HG03175 (cell line): ENCODE measurements around the gene GRID2IP.

ENCODE experiments used
- ATAC-seq: cut with Tn5 transposase; IDR thresholded peaks from one replicate; pipeline ENCODE4 v1.9.1; 2021; ENCODE audit warnings: mild to moderate bottlenecking, moderate library complexity; ENCODE audit not compliant: unreplicated experiment

GRID2IP gene

DNA sequence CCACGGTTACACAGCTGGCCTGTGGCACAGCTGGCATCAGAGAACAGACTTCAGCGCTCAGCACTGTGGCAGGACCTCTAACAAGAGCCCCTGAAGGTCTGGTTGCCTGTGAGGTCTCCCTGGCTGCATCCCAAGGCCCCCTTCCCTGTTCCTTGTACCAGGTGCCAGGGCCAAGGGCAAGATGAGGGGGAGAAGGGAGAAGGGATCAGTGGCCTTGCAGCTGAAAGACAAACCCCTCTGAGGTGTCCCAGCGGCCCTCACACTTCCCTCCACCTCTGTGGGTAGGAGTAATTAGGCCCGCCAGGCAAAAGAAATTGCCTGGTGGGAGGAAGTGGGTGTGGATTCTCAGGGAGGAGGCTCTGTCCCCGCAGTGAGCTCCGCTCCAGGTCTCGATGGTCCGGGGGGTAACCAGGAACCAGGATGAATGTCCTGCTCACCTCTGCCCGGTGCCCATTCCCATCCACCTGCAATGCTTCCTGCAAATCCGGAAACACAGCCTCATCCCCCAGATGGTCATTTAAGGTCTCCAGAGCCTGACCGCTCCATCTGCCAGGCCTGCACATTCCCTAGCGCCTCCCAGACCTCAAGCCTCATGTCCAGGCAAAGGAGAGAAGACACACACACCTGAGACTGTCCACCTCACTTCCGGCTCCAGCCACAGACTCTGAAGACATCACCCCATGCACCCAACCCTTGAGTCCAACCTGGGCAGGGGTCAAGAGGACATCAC, 22.7 kb downstream of the GRID2IP start:
- ATAC-seq: no peak

DNA sequence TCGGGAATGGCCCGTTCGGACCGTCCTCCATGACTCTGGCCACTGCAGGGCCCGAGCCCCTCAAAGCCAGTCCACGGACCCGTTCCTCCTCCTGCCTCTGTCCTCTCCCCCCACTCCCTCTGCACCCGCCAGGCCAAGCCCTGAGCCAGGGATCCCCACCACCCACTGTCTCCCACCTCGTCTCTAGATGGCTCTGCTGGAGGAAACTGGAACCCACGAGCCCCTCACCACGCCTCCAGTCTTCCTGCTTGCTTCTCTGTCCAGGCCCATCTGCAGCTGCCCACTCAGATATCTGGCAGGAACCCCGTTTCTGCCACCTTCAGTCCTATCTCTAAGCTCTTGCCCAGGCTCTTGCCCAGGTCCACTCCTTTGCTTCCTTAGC, 24.3 kb downstream of the GRID2IP start:
- no peak for ATAC-seq

DNA sequence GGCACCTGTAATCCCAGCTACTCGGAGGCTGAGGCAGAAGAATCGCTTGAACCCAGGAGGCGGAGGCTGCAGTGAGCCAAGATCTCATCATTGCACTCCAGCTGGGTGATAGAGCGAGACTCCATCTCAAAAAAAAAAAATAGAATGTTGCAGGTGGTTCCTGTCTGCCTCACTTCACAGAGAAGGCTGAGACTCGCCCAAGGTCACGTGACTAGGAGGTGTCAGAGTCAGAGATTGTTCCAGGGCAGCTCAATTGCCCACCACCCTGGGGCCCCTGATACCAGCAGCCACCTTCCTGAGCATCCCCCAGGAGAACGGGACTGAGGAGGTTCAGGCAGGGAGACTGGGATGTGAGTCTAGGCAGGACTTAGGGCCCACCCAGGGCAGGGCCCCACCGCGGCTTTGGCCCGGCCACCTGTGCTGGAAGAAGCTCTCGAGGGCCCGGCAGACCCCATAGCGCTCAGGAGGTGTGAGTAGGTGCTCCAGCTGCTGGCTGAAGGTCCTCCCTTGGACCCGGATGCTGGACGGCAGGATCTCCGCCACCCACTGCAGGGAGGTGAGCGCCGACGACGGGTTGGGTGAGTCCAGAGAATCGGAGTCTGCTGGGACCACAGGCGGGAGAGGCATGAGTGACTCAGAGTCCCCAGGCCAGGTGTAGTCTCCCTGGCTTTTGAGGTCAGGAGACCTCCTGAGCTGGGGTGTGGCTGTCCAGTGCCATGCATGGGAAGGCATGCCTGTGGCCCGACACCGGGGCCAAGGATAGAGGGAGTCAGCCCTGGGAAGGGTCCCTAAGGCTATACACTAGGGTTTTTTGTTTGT, 30.9 kb downstream of the GRID2IP start:
- ATAC-seq: no peak

DNA sequence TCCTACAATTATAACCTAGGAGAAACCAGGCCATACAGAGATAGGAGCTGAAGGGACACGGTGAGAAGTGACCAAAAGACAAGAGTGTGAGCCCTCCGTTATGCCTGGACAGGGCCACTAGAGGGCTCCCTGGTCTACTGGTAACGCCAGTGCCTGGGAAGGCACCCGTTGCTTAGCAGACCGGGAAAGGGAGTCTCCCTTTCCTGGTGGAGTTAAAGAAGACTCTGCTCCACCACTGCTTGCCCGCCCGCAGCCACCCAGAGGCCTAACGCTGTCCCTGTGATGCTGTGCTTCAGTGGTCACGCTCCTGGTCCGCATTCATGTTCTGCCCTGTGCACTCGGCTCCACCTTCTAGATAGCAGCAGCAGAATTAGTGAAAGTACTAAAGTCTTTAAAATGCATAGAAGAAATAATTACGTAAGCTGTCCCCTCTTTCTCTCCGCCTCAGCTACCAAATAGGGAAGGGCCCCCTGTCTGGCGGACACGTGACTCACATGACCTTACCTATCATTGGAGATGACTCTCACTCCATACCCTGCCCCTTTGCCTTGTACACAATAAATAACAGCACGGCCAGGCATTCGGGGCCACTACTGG, 34.8 kb downstream of the GRID2IP start:
- ATAC-seq: no peak

DNA sequence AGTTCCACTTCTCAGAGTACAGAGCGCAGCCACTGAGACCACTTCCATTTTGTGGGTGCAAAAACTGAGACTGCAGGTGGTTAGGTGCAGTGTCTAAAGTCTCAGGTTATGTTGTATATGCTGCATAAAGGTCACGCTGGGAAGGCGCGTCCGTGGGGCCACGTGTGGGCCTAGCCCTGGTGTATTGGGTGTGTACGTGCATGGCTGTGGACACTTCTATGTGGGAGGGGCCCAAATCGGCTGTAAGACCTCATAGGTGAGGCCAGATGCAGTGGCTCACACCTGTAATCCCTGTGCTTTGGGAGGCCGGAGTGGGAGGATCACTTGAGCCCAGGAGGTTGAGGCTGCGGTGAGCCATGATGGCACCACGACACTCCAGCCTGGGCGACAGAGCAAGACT, 37.7 kb downstream of the GRID2IP start:
- ATAC-seq: no peak

DNA sequence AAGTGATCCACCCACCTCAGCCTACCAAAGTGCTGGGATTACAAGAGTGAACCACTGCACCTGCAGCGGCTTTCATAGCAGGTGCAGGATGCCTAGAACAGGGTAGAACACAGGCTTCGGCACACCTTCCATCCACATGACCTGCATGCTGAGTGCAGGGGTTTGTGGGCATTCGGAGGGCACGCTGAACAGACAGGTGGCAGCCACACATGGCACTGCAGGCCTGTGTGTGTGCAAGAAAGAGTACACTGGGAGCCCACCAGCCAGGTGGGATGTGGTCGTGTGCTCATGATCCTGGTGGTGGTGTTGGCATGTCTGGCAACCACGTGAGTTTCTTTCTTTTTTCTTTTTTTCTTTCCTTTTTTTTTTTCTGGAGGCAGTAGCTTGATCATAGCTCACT, 38.4 kb downstream of the GRID2IP start:
- no peak for ATAC-seq

DNA sequence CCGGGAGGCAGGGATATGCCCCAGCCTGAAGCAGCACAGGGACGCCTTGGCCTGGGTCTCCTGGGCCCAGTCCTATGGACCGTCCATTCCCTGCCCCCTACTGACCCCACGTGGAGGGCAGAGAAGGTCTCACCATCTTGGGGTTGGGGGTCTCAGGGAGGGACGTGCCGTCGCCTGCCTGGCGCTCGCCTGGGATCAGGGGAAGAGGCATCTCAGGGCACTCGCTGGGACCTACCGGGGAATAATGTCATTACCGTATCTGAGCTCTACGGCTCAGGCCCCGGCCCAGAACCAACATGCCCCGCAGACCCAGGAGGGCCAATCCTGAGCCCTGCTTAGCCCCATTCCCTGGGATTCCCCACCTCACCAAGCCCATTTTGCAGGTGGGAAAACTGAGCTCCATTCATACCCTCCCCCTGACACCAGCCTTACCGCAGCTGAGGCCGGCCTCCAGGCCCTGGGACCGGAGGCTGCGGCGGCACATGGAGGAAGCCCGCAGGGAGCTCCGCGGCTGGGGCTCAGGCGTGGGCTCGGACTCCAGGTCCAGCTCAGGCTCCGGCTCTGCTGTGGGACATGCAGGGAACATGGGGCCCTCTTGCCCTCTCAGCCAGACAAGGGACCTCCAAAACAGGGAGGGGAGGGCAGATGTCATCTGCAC, 40.7 kb downstream of the GRID2IP start:
- ATAC-seq: no peak

DNA sequence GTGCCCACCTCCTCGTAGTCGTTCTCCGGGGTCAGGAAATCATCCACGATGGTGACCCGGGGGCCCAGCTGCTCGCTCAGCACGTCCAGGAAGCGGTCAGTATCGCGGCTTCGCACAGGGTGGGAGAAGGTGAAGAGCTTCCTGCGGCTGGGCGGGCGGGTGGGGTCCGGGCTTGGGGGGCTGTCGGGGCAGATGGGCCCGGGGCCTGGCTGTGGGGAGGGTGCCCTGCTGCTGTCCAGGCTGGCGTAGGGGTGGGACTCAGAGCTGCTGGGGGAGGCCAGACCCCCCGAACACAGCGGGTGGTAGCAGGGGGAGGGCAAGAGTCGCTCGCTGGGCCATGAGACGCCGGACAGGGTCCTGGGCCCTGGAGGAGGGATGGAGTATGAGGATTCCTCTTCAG, 42.3 kb downstream of the GRID2IP start:
- ATAC-seq: no peak

DNA sequence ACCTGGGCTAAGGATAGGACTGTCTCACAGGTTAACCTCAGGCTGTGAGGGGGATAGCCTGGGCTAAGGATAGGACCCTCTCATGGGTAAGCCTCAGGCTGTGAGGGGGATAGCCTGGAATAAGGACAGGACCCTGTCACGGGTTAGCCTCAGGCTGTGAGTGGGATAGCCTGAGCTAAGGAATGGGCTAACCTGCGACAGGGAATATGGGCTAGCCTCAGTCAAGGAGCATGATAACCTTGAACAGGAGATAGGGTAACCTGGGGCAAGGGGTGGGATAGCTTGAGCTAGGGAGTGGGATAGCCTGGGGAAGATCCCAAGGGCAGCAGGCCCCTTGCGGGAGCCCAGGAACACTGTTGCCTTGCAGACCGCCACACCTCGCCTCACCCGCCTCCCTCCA, 42.7 kb downstream of the GRID2IP start:
- ATAC-seq: no peak

DNA sequence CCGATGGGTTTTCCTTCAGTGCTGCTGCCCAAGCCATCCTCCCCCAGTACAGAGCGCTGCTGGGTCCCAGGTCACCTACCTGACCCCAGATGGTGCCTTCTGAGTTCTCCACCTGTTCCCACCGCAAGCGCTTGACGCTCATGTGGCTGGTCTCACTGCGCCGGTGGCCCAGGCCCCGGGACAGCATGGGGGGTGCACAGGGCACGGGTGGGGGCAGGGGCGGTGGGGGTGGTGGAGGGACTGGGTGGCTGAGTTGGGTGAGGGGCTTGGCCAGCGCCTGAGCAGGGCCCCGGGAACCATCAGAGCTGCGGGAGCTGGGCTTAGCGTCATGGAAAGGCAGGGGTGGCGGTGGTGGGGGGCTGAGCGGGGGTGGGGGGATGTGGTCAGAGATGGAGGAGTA, 43.4 kb downstream of the GRID2IP start:
- no peak for ATAC-seq

DNA sequence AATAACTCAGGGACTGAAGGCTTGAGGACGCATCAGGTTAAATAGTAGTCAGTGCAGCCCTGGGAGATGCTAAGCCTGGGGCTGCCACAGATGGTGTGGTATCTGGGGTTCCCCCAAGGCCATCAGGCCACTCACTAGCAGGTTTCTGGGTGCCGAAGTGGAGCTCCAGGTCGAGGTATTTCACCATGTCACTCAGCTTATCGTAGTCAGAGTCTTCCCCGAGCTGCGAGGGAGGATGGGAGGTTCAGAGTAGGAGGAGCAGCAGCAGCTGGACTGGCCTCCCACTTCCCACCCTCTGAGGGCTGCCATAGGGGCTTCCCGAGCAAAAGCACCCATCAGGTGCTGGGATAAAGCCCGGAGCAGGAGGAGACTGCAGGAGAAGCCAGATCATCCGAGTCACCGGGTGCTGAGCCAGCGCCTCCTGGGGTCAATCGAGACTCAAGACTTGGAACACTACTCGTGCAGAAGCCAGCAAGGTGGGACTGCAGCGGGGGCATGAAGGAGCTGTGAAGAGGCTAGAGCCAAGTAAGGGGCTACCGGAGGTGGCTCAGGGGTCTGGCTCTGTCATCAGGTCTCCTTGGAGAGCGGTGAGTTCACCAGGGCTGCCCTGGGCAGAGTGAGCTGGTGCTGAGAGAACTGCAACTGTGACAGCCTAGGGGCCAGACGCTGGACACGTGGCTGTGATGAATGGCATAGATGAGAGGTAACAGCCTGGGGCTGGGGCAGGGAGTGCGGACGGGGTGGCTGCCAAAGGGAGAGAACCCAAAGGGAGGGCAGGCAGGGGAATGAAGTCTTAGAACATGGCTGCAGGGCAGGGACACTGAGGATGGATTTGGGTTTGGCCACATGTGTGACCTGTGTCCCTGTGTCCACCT, 45.3 kb downstream of the GRID2IP start:
- ATAC-seq: no peak

DNA sequence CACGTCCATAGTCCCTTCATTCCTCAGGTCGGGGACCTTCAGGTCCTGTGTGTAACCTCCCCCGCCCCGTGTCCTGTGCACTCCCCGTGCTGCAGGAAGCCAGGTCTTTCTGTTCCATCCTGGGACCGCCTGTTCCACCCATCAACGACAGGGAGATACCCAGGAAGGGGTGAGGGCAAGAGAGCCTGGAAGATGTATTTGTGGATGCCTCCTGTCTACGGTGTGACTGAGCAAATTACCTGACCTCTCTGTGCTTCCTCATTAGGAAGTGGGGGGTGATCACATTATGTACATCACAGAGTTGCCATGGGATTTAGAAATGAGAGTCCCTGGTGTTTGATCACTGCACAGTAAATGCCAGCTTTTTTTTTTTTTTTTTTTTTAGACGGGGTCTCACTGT, 46.3 kb downstream of the GRID2IP start:
- no peak for ATAC-seq

DNA sequence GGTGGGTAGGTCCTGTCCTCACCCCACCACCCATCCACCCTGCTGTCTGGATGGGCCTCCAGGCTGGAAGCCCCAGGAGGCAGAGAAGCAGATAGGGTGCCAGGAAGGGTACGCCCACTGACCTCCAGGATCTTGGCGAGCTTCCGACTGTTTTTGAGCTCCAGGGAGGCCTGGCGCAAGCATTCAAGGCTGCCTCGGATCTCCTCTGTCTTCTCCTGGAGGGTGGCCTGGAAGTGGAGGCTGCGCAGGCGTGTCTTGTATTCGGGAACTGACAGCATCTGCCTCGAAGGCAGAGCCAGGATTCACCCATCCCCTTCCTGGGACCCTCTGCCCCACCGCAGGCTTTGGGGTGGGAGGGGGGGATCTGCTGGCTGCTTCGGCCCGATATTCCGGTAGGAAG, 48.4 kb downstream of the GRID2IP start:
- no peak for ATAC-seq

DNA sequence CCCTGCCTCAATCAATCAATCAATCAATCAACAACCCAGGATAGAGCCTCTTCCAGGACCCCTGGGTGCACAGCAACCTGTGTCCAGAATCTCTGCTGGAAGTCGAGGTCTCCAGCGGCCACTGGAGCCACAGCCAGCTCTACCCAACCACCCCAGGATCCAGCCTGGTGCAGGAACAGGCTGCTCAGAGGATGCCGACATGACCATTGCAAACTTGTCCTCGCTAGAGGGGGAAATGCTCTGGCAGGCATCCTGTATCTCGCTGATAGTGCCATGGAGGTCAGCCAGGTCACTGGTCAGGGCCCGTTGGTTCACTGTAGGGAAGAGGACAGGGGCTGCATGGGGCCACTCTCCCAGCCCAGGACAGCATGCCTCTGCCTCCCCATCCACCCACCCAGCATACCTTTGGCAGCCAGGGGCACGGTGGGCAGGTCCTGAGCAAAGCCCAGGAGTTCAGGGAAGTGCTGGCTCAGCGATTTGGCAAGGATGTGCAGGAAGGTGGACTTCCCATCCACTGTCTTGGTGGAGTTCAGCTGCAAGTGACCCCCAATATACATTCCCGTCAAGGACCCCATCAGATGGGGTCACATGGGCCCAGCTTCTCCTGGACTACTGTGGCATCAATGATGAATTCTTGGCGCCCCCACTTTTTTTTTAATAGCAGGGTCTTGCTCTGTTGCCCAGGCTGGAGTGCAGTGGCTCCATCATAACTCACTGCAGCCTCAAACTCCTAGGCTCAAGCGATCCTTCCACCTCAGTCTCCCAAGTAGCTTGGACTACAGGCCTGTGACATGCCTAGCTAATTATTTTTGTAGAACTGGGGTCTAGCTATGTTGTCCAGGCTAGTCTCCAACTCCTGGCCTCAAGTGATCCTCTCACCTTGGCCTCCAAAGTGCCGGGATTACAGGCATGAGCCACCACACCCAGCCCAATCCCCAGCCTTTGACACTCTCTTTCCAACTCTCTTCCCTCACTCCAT, 49.4 kb downstream of the GRID2IP start:
- no peak for ATAC-seq

DNA sequence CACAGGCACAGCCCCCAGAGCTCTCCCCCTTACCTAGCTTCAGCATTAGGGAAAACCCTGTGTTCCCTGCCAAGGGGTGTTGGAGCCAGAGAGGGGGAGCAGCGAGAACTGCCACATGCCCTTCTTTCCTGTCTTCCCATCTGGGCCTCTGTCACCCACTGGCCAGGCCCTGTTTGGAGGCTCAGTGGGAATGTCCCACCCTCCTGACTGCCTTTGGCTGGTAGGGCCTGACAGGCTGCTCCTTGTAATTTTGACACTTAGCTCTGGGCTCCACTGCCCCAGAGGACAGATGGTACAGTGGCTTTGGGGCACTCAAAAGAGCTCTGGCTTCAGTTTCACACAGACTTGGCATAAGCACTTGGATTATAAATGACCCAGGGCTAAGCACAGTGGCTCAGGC, 50.6 kb downstream of the GRID2IP start:
- ATAC-seq: no peak

DNA sequence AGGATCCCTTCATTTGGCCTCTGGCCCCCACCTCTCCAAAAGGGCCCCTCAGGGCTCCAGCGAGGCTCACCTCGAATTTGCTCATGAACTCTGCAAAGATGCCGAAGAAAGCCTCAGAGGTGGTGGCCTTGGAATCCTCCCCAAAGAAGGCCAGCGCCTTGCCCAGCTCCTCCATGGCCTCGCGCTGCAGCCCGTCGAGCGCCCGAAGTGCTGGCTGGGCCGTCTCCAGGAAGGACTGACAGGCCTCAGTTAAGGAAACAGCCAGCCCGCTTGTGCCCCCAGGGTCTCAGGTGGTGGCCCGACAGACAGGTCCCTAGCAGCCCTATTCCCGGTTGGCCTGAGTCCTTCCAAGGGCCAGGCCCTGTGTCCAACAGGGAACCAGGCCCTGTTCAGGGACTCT, 53.3 kb downstream of the GRID2IP start:
- no peak for ATAC-seq

DNA sequence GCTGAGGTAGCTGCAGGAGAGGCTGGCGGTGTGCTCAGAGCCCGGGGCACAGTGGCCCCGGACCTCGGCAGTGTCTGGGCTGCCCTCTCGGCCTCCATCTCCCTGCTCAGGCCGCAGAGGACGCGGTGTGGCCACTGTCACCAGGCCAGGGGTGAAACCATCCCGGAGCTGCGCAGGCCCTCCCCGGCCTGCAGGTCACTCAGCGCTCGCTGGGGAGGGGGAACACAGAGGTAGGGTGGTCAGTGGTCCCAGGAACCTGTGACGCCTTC, 53.7 kb downstream of the GRID2IP start:
- no peak for ATAC-seq

DNA sequence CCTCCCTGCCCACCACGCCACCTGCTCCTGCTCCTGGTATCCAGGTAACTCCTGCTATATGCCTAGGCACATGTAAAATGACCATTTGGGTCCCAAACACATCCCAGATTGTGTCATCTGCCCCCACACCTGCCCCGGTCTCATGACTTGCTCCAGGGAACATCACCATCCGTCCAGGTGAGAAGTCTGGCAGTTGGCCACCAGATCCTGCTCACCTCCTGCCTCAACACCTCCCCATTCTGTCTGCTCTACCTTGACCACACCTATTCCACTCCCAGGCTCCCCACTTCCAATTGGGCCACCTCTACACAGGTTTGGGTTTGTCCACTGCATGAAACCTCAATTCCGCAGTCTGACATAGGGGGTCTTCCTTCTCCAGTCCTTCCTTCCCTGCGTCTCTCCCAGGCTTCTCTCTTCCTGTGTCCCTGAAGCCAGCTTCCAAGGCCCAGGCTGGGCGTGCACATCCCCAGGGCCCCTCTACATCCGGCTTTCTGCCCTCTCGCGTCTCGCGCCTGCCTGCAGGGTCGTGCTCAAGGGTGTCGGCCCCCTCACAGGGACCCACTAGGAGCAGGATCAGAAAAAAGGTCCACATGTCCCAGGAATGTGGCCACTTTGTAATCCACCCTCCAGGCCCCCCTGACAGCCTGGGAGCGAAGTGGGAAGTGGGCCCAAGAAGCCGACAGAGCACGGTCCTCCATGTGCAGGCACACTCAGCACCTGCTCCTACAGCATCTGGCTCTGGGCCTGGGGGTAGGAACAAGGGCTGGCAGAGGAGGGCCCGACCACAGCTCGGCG, 54.2 kb downstream of the GRID2IP start:
- ATAC-seq: no peak
